ENCODE data around the gene ZFP69B.

DNA sequence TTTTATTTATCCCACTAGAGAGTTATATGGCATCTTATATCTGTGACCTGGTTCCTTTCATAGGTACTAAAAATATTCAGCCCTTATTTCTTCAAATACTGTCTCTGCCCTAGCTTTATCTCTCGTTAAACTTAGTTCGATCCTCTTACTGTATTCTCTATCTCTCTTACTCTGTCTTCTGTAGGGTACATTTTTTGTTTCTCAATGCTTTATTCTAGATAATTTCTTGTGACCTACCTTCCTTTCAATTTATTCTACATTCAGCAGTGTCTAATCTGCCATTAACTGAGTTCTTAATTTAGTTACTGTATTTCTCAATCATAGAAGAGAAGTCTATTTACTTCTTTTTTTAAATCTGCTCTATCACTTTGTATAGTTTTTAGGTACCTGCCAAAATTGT lies 25.0 kb downstream of the ZFP69B start:
- TF ChIP-seq, protein P1, sequence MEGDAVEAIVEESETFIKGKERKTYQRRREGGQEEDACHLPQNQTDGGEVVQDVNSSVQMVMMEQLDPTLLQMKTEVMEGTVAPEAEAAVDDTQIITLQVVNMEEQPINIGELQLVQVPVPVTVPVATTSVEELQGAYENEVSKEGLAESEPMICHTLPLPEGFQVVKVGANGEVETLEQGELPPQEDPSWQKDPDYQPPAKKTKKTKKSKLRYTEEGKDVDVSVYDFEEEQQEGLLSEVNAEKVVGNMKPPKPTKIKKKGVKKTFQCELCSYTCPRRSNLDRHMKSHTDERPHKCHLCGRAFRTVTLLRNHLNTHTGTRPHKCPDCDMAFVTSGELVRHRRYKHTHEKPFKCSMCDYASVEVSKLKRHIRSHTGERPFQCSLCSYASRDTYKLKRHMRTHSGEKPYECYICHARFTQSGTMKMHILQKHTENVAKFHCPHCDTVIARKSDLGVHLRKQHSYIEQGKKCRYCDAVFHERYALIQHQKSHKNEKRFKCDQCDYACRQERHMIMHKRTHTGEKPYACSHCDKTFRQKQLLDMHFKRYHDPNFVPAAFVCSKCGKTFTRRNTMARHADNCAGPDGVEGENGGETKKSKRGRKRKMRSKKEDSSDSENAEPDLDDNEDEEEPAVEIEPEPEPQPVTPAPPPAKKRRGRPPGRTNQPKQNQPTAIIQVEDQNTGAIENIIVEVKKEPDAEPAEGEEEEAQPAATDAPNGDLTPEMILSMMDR (tag by site-specific recombination; IDR thresholded peaks at IDR 0.05), result no peak
- no peak for TF ChIP-seq GFI1B (tag by site-specific recombination; IDR thresholded peaks at IDR 0.05)
